ENCODE results near the gene STAG1. TPM values are rescaled to one million over a fixed set of nuclear protein-coding genes. Genes with fewer than 3 reads are reported as not detected.
"Not testable (repeated sequence)": the region's sequence is repeated elsewhere in the genome, so short reads cannot be mapped to it uniquely, and the experiment has no call there.

Gene STAG1
- polyA plus RNA-seq, 2 of the 4 experiments (the other 2 are of a cell fraction) = 12.8 to 19.2 TPM

DNA sequence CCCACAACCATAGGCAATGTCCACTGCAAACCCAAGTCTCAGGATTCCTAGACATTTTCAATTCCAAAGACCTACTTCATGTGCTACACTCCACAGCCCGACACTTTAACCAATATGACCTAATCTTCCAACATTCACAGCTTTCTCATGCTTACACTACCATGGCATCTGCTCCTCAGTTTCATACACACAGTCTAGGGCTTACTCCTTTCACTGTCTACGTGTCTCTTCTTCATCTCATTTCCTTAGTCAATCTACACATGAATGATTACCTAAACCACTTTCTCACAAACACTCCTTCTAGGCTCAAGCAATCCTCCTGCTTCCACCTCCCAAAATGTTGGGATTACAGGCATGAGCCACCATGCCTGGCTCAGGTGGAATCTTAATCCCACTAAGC is 106.3 kb downstream of the STAG1 start:
- no peak overlapping the region for H3K27ac ChIP-seq
- FAIRE-seq (no peak), ATAC-seq (no peak), DNase-seq (ENCODE audit: low read depth in 1 of 2, low spot score in 1 of 2) (no peak)
- TF ChIP-seq ZC3H11A (IDR thresholded peaks at IDR 0.05) = no peak
- TF ChIP-seq POLR2AphosphoS2 (conservative IDR thresholded peaks at IDR 0.05; ENCODE audit: low read length) = no peak
- TF ChIP-seq HOXA7 (CRISPR knock-in tag; IDR thresholded peaks at IDR 0.05) = no peak
- no peak for TF ChIP-seq KDM5A (IDR thresholded peaks at IDR 0.05)
- TF ChIP-seq NPAS2 (CRISPR knock-in tag; IDR thresholded peaks at IDR 0.05; ENCODE audit: borderline replicate concordance) = no peak
- TF ChIP-seq MAZ (IDR thresholded peaks at IDR 0.05; ENCODE audit: borderline replicate concordance, low read depth, low read length) = no peak
- TF ChIP-seq, protein P1, sequence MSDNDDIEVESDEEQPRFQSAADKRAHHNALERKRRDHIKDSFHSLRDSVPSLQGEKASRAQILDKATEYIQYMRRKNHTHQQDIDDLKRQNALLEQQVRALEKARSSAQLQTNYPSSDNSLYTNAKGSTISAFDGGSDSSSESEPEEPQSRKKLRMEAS (IDR thresholded peaks at IDR 0.05) = no peak
- TF ChIP-seq, protein P2, sequence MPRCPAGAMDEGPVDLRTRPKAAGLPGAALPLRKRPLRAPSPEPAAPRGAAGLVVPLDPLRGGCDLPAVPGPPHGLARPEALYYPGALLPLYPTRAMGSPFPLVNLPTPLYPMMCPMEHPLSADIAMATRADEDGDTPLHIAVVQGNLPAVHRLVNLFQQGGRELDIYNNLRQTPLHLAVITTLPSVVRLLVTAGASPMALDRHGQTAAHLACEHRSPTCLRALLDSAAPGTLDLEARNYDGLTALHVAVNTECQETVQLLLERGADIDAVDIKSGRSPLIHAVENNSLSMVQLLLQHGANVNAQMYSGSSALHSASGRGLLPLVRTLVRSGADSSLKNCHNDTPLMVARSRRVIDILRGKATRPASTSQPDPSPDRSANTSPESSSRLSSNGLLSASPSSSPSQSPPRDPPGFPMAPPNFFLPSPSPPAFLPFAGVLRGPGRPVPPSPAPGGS (IDR thresholded peaks at IDR 0.05) = no peak
- no peak for TF ChIP-seq CBX8 (IDR thresholded peaks at IDR 0.05)
- no peak for TF ChIP-seq CHD4 (IDR thresholded peaks at IDR 0.05; ENCODE audit: borderline replicate concordance)
- TF ChIP-seq GATA3 (IDR thresholded peaks at IDR 0.05; ENCODE audit: borderline replicate concordance) = no peak
- no peak for TF ChIP-seq HDAC2 (IDR thresholded peaks at IDR 0.05)
- no peak for TF ChIP-seq HOXB5 (CRISPR knock-in tag; IDR thresholded peaks at IDR 0.05)
- no peak for TF ChIP-seq EP300 (IDR thresholded peaks at IDR 0.05)
- no peak for TF ChIP-seq EHMT2 (IDR thresholded peaks at IDR 0.05; ENCODE audit: low read depth)
- H3K4me3 ChIP-seq = no peak overlapping the region
- ChIA-PET POLR2A (no interaction called here), CTCF (interaction anchor here (0.6 kb wide), 1 partner anchor 265 kb away, joined by 5 read pairs; no protein-coding TSS in a partner anchor)
- no peaks in the 10 kb centered on the region for H3K9me3 ChIP-seq
- WGBS (ENCODE audit: missing lambda C conversion rate) = 90% methylated on average over 2 of the region's 2 CpGs
- H3K4me1 ChIP-seq = no peaks in the 10 kb centered on the region
- no peak overlapping the region for H3K4me2 ChIP-seq

DNA sequence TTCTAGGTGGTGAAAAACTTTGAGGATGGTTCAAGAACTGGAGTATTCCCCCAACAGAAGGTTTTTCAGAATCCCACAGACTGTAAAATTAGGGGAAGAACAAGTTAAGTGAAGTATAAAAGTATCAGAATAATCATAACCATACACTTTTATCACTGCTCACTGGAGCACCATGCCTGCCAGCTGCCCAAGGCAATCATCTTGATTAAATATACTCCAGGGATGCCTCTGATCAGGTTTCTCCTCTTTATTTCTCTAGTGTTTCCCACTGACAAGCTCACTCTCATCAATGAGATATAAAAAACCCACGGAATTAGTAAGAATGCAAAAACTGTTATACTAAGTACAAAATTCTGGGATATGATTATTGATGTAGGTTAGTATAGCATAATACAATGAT is 108.0 kb downstream of the STAG1 start:
- WGBS (ENCODE audit: missing lambda C conversion rate) = 94% methylated on average over 1 of the region's 1 CpG
- Histone ChIP-seq H3K4me2 (no peak overlapping the region), H3K9me3 (no peaks in the 10 kb centered on the region), H3K27ac (no peak overlapping the region), H3K4me3 (no peak overlapping the region), H3K4me1 (peaks cover 6% of the 10 kb centered on the region; the same call in 1 of the 3 replicates)
- FAIRE-seq (no peak), DNase-seq (ENCODE audit: low read depth in 1 of 2, low spot score in 1 of 2) (no peak), ATAC-seq (no peak)
- ChIA-PET POLR2A (no interaction called here), CTCF (no interaction called here)
- TF ChIP-seq EHMT2 (IDR thresholded peaks at IDR 0.05; ENCODE audit: low read depth) (no peak), TFCP2L1 (CRISPR knock-in tag; IDR thresholded peaks at IDR 0.05) (no peak), NR3C1 (IDR thresholded peaks at IDR 0.05) (no peak), RAD21 (conservative IDR thresholded peaks at IDR 0.05 in 1 of 2, IDR thresholded peaks at IDR 0.05 in 1 of 2) (no peak), JUN (IDR thresholded peaks at IDR 0.05) (no peak), POLR2AphosphoS2 (conservative IDR thresholded peaks at IDR 0.05; ENCODE audit: low read length) (no peak)

DNA sequence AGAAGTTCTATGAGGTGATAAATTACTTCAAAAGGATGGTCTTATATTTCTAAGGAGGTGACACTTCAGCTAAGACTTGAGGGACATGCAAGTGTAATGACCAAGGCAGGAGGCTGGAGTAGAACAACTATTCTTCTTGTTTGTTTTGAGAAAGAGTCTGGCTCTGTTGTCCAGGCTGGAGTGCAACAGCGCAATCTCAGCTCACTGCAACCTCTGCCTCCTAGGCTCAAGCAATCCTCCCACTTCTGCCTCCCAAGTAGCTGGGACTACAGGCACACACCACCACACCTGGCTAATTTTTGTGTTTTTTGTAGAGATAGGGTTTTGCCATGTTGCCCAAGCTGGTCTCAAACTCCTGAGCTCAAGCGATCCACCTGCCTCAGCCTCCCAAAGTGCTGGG is 108.8 kb downstream of the STAG1 start:
- CTCF ChIA-PET; POLR2A ChIA-PET; H3K27ac ChIP-seq; DNase-seq (ENCODE audit: low read depth in 1 of 2, low spot score in 1 of 2); ATAC-seq; H3K4me1 ChIP-seq; H3K4me3 ChIP-seq; FAIRE-seq; H3K4me2 ChIP-seq; H3K9me3 ChIP-seq: not testable (repeated sequence)
- WGBS (ENCODE audit: missing lambda C conversion rate) = 92% methylated on average over 2 of the region's 2 CpGs

DNA sequence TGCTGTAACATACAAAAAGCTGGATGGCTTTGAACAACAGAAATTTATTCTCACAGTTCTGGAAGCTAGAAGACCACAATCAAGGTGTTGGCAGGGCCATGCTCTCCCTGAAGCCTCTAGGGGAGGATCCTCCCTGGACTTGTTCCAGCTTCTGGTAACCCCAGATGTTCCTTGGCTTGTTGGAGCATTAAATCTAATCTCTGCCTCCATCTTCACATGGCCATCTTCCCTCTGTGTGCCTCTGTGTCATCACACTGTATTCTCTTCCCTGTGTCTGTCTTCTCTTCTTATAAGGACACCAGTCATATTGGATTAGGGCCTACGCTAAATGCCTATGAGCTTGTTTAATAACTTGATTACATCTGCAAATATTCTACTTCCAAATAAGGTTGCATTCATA is 109.5 kb downstream of the STAG1 start:
- DNase-seq (ENCODE audit: low read depth in 1 of 2, low spot score in 1 of 2) (no peak), FAIRE-seq (no peak), ATAC-seq (no peak)
- ChIA-PET CTCF (no interaction called here), POLR2A (no interaction called here)
- WGBS (ENCODE audit: missing lambda C conversion rate) = 95% methylated on average over 1 of the region's 1 CpG
- Histone ChIP-seq H3K4me3 (no peak overlapping the region), H3K27ac (no peak overlapping the region), H3K4me1 (peaks cover 6% of the 10 kb centered on the region; the same call in 1 of the 3 replicates), H3K4me2 (no peak overlapping the region), H3K9me3 (no peaks in the 10 kb centered on the region)
- TF ChIP-seq, protein P3, sequence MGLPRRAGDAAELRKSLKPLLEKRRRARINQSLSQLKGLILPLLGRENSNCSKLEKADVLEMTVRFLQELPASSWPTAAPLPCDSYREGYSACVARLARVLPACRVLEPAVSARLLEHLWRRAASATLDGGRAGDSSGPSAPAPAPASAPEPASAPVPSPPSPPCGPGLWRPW (IDR thresholded peaks at IDR 0.05) = no peak
- no peak for TF ChIP-seq GATA3 (IDR thresholded peaks at IDR 0.05; ENCODE audit: borderline replicate concordance)
- TF ChIP-seq EHF (CRISPR knock-in tag; IDR thresholded peaks at IDR 0.05) = no peak
- no peak for TF ChIP-seq NFE2L2 (conservative IDR thresholded peaks at IDR 0.05; ENCODE audit: low read length)
- no peak for TF ChIP-seq ZNF302 (CRISPR knock-in tag; IDR thresholded peaks at IDR 0.05)
- TF ChIP-seq EHMT2 (IDR thresholded peaks at IDR 0.05; ENCODE audit: low read depth) = no peak
- TF ChIP-seq PHF8 (IDR thresholded peaks at IDR 0.05; ENCODE audit: borderline replicate concordance, low read depth) = no peak
- TF ChIP-seq TP53 (CRISPR knock-in tag; IDR thresholded peaks at IDR 0.05) = no peak
- TF ChIP-seq, protein P4, sequence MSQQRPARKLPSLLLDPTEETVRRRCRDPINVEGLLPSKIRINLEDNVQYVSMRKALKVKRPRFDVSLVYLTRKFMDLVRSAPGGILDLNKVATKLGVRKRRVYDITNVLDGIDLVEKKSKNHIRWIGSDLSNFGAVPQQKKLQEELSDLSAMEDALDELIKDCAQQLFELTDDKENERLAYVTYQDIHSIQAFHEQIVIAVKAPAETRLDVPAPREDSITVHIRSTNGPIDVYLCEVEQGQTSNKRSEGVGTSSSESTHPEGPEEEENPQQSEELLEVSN (IDR thresholded peaks at IDR 0.05; ENCODE audit: borderline replicate concordance, low read depth) = no peak
